Fibroblast of lung (primary cell): ENCODE measurements around the gene RSPH4A.

Experiments
- EZH2 ChIP-seq: IDR thresholded peaks from 2 replicates; pipeline ENCODE4 v1.5.1; 2012; ENCODE audit warnings: low read length, control low read depth, mild to moderate bottlenecking; ENCODE audit errors: missing control alignments
- TF ChIP-seq, protein P1 (sequence below), 2 donors: IDR thresholded peaks in 1 of 2; conservative IDR thresholded peaks in 1 of 2; 1 replicate in 1 of 2; 2 replicates in 1 of 2; pipeline ENCODE4 v1.5.1; 2011 to 2012; ENCODE audit warnings: low read length in 2 of 2, control low read depth in 1 of 2, inconsistent platforms in 1 of 2, low read depth in 1 of 2, mild to moderate bottlenecking in 1 of 2

DNA sequence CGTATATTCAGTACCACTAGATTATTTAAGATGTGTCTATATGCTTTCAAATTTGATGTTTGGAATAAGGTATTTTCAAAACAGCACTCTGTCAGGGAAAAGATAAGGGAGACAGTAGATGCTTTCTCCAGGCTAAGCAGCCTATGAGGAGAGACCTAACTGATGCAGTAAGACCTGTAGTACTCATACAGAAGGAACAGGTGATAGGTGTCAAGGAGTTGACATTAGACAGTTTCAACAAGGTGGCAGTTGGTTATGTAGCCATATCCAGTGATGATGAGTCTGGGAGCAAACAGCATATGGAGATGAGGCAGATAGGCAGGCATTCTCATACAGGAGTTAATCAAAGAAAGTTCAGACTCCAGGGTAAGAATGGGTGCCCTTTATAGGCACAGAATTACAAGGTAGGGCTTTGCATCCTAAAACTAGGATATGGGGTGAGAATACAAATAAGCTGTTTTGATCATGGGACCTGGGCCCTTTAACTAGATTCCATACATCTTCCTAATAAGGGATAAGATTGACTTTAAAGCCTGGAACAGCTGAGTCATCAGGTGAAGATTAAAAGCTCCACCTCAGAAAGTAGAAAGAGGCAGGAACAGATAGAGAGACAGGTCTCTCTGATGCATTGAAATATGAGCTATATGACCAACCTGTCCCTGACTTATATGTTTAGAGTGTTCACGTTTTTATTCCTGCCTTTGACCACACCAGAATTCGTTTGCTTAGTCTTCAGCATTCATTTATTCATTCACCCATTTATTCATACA, 7.9 kb downstream of the RSPH4A start:
- TF ChIP-seq, protein P1, sequence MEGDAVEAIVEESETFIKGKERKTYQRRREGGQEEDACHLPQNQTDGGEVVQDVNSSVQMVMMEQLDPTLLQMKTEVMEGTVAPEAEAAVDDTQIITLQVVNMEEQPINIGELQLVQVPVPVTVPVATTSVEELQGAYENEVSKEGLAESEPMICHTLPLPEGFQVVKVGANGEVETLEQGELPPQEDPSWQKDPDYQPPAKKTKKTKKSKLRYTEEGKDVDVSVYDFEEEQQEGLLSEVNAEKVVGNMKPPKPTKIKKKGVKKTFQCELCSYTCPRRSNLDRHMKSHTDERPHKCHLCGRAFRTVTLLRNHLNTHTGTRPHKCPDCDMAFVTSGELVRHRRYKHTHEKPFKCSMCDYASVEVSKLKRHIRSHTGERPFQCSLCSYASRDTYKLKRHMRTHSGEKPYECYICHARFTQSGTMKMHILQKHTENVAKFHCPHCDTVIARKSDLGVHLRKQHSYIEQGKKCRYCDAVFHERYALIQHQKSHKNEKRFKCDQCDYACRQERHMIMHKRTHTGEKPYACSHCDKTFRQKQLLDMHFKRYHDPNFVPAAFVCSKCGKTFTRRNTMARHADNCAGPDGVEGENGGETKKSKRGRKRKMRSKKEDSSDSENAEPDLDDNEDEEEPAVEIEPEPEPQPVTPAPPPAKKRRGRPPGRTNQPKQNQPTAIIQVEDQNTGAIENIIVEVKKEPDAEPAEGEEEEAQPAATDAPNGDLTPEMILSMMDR (conservative IDR thresholded peaks at IDR 0.05 in 1 of 2, IDR thresholded peaks at IDR 0.05 in 1 of 2; ENCODE audit: low read depth in 1 of 2, low read length in 2 of 2) = no peak
- no peak for TF ChIP-seq EZH2
